22Rv1 (cell line): ENCODE data around the gene OR4E1.

ENCODE experiments used
- ZFX ChIP-seq: fragments of 450-650 bp; IDR thresholded peaks from 2 replicates; pipeline ENCODE4 v1.6.1; 2017; ENCODE audit warnings: antibody characterized with exemption, borderline replicate concordance
- TF ChIP-seq, protein P1 (sequence below): fragments of 450-650 bp; IDR thresholded peaks from 2 replicates; pipeline ENCODE4 v1.5.1; 2017; ENCODE audit warnings: mild to moderate bottlenecking

DNA sequence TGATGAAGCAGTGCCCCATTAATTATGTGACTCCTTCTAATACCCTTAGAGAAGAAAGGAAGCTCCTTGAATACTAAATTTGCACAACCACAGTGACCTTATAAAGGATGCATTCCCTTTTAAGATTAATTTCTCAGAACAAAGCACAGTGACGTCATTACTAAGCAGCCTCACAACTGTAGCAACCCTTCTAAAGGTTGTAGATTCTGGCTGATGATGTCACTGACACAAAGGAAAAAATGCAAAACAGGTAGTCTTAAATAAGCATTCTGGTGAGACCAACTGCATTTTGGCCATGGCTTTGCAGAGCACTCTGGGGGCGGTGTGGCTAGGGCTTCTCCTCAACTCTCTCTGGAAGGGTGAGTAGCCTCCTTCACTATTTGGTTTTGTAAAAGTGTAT is 38.4 kb upstream of the OR4E1 start:
- TF ChIP-seq, protein P1, sequence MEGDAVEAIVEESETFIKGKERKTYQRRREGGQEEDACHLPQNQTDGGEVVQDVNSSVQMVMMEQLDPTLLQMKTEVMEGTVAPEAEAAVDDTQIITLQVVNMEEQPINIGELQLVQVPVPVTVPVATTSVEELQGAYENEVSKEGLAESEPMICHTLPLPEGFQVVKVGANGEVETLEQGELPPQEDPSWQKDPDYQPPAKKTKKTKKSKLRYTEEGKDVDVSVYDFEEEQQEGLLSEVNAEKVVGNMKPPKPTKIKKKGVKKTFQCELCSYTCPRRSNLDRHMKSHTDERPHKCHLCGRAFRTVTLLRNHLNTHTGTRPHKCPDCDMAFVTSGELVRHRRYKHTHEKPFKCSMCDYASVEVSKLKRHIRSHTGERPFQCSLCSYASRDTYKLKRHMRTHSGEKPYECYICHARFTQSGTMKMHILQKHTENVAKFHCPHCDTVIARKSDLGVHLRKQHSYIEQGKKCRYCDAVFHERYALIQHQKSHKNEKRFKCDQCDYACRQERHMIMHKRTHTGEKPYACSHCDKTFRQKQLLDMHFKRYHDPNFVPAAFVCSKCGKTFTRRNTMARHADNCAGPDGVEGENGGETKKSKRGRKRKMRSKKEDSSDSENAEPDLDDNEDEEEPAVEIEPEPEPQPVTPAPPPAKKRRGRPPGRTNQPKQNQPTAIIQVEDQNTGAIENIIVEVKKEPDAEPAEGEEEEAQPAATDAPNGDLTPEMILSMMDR = no peak
- no peak for TF ChIP-seq ZFX
